Kidney glomerular epithelial cell (primary cell): ENCODE measurements around the gene PDE6D.

Experiments
- DNase-seq: peaks from one replicate; lab custom pipeline; 2025; lab: John Stamatoyannopoulos, UW

Gene PDE6D

GRCh38 chr2:231682603-231683291 lies 98.3 kb downstream of the PDE6D start:
- no peak for DNase-seq
